Measurements from ENCODE around the gene CRABP2.

CRABP2 gene

GRCh38 chr1:156740237-156740740, 34.9 kb upstream of the CRABP2 start:
- peak overlapping the region; percentile 83 for H3K9ac ChIP-seq
- peak overlapping the region; percentile 81 for H3K4me2 ChIP-seq
- peak overlapping the region; percentile 99 for H3K4me3 ChIP-seq (IDR thresholded peaks at IDR 0.05; ENCODE audit: insufficient read depth, low read depth, low read length)
- H3K79me2 ChIP-seq (ENCODE audit: insufficient read depth, low read depth), result peaks cover 46% of the 10 kb centered on the region
- TF ChIP-seq CTCF (conservative IDR thresholded peaks at IDR 0.05; ENCODE audit: low read depth, low read length), result no peak
- peak overlapping the region; percentile 62 for H2AFZ ChIP-seq (ENCODE audit: low read depth)
- peaks cover 48% of the 10 kb centered on the region for H3K4me1 ChIP-seq (ENCODE audit: low read depth, poor library complexity, severe bottlenecking)
- H3K27ac ChIP-seq, result peak overlapping the region; percentile 72
- H3K27me3 ChIP-seq (ENCODE audit: insufficient read depth, low read depth), result no peaks in the 10 kb centered on the region
- no peaks in the 10 kb centered on the region for H4K20me1 ChIP-seq (ENCODE audit: insufficient read depth)
- H3K36me3 ChIP-seq (ENCODE audit: insufficient read depth), result no peaks in the 10 kb centered on the region; the same call in 1 of the 2 replicates

GRCh38 chr1:156738916-156739315, 33.5 kb upstream of the CRABP2 start:
- Histone ChIP-seq H3K4me2 (peak overlapping the region; percentile 81; the same call in 1 of the 2 replicates), H2AFZ (ENCODE audit: low read depth) (no peak overlapping the region), H3K79me2 (ENCODE audit: insufficient read depth, low read depth) (peaks cover 35% of the 10 kb centered on the region; the same call in 1 of the 2 replicates), H3K36me3 (ENCODE audit: insufficient read depth) (no peaks in the 10 kb centered on the region; the same call in 1 of the 2 replicates), H3K27me3 (ENCODE audit: insufficient read depth, low read depth) (no peaks in the 10 kb centered on the region), H4K20me1 (ENCODE audit: insufficient read depth) (no peaks in the 10 kb centered on the region), H3K9ac (no peak overlapping the region), H3K4me3 (IDR thresholded peaks at IDR 0.05; ENCODE audit: insufficient read depth, low read depth, low read length) (no peak overlapping the region), H3K27ac (no peak overlapping the region), H3K4me1 (ENCODE audit: low read depth, poor library complexity, severe bottlenecking) (peaks cover 38% of the 10 kb centered on the region)
- no peak for TF ChIP-seq CTCF (conservative IDR thresholded peaks at IDR 0.05; ENCODE audit: low read depth, low read length)

GRCh38 chr1:156738407-156738806, 33.0 kb upstream of the CRABP2 start:
- Histone ChIP-seq H3K27me3 (ENCODE audit: insufficient read depth, low read depth) (no peaks in the 10 kb centered on the region), H3K79me2 (ENCODE audit: insufficient read depth, low read depth) (peaks cover 30% of the 10 kb centered on the region; the same call in 1 of the 2 replicates), H3K4me3 (IDR thresholded peaks at IDR 0.05; ENCODE audit: insufficient read depth, low read depth, low read length) (no peak overlapping the region), H3K4me1 (ENCODE audit: low read depth, poor library complexity, severe bottlenecking) (peaks cover 33% of the 10 kb centered on the region), H3K9ac (no peak overlapping the region), H3K36me3 (ENCODE audit: insufficient read depth) (no peaks in the 10 kb centered on the region; the same call in 1 of the 2 replicates), H2AFZ (ENCODE audit: low read depth) (no peak overlapping the region), H4K20me1 (ENCODE audit: insufficient read depth) (no peaks in the 10 kb centered on the region), H3K4me2 (no peak overlapping the region), H3K27ac (no peak overlapping the region)
- TF ChIP-seq CTCF (conservative IDR thresholded peaks at IDR 0.05; ENCODE audit: low read depth, low read length), result no peak

- TF ChIP-seq CTCF (conservative IDR thresholded peaks at IDR 0.05; ENCODE audit: low read depth, low read length), result no peak
- Histone ChIP-seq H3K4me3 (IDR thresholded peaks at IDR 0.05; ENCODE audit: insufficient read depth, low read depth, low read length) (no peak overlapping the region), H2AFZ (ENCODE audit: low read depth) (no peak overlapping the region), H3K9ac (no peak overlapping the region), H4K20me1 (ENCODE audit: insufficient read depth) (no peaks in the 10 kb centered on the region), H3K4me2 (no peak overlapping the region), H3K79me2 (ENCODE audit: insufficient read depth, low read depth) (peaks cover 13% of the 10 kb centered on the region), H3K27ac (no peak overlapping the region), H3K27me3 (ENCODE audit: insufficient read depth, low read depth) (no peaks in the 10 kb centered on the region), H3K4me1 (ENCODE audit: low read depth, poor library complexity, severe bottlenecking) (peaks cover 13% of the 10 kb centered on the region), H3K36me3 (ENCODE audit: insufficient read depth) (no peaks in the 10 kb centered on the region)
These were observed 28.7 kb upstream of the CRABP2 start for GRCh38 chr1:156733989-156734584.
